NCI-H2196 (cell line): ENCODE results near the gene TINCR.
"Not testable (repeated sequence)": the region's sequence is repeated elsewhere in the genome, so short reads cannot be mapped to it uniquely, and the experiment has no call there.

ENCODE experiments used
- DNase-seq: peaks from one replicate; lab custom pipeline; 2025; ENCODE audit not compliant: unreplicated experiment; lab: John Stamatoyannopoulos, UW

The TINCR gene

GRCh38 chr19:5561559-5561958, 6.2 kb downstream of the TINCR start:
- no peak for DNase-seq

- DNase-seq = no peak
Measured at GRCh38 chr19:5560156-5560555, 7.6 kb downstream of the TINCR start.

DNA sequence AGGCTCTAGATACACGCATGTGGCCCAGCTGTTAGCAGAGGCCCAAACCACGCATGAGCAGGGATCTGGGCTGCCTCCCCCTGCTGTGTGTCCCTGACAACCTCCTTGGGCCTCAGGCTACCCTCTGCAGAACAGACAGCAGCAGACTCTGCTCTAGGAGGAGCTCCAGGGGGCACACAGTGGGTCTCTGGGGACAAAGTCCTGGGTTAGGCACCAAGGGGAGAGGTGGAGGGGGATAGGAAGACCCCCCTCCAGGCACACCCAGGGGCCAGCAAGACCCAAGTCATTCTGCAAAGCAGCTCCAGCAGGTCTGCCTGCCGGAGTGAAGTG, 8.0 kb downstream of the TINCR start:
- no peak for DNase-seq

GRCh38 chr19:5558101-5558621, 9.6 kb downstream of the TINCR start:
- DNase-seq = no peak

GRCh38 chr19:5557691-5558090, 10.1 kb downstream of the TINCR start:
- DNase-seq = no peak

DNA sequence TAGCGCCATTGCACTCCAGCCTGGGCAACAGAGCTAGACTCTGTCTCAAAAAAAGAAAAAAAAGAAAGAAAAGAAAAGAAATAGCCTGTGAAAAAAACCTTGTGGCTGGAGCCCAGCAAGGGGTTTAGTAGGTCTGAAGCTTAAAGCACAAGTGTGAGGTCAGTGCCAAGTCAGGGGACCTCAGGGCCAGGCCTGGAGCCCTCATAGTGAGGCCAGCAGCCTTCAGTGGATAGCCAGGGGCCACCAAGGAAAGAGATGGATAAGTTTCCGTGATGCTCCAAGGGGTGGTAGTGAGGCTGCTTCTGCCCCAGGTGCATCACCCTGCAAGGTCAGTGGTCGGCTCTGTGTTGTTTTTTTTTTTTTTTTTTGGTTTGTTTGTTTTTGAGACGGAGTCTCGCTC, 12.9 kb downstream of the TINCR start:
- DNase-seq = no peak

- DNase-seq = no peak
Measured at GRCh38 chr19:5553892-5554291, 13.9 kb downstream of the TINCR start.

GRCh38 chr19:5547881-5548280, 19.9 kb downstream of the TINCR start:
- peak; percentile 33 for DNase-seq

DNA sequence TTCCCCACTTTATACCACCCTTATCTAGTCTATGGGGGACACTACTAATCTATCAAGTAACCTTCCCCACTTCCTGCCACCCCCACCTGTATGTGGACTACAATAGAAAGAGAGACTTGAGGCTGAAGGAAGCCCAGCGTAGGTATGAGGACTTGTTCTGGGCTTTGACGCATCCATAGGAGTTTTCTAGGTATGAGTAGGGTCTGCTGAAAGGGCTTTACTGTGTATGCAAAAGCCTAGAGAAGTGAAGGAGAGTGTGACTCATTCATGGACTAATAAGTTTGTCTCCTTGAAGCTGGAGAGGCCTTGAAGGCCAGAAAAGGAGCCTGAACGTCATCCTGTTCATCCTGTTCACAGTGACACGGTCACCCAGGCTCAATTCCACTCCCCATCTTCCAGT, 21.8 kb downstream of the TINCR start:
- DNase-seq = no peak

DNA sequence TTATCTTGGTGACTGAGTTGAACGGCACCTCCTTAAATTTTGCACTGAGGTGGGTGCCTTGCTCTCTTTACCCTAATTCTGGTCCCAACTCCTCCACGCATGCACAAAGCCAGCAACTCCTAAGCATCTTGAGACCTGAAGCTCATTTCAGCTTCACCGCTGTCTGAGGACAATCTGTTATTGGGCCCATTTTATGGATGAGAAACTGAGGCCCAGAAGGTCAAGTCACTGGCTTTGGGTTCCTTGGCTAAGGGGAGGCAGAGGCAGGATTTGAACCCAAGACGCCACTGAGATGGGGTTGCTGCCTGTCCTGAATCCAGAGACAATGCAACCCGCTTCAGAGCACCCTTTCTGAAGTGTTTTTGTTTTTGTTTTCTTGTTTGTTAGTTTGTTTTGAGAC, 22.7 kb downstream of the TINCR start:
- no peak for DNase-seq

DNA sequence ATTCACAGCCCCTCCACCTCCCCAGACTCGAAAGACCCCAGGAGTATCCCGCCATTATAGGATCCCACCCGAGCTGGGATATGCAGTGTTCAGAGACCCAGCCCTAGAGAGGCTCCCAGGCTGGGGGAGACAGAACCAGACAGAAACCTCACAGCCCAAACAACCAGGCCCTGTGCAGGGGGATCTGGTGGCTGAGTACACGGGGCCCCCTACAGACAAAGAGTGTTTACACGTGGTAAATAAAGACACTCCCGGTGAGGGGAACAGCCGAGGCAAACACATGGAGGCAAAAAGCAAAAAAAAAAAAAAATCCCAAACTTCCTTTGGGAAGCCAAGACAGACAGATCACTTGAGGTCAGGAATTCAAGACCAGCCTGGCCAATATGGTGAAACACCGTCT, 25.1 kb downstream of the TINCR start:
- no peak for DNase-seq

DNA sequence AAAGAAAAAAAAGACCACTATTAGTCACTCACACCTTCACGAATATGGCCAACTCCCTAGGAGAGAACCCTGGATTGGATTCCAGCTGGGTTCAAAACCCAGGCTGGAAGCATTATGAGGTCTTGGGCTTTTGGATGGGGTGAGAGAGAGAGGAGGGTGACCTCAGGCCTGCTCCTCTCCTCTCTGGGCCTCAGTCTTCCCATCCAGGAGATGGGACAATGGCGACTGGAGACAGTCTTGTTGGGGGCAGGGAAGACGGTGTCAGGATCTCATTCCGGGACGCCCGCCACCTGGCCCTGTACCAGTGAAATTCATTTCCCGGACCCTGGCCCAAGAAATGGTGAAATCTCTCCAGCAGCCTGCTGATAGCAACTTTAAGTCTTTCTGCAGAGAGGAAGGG, 26.3 kb downstream of the TINCR start:
- no peak for DNase-seq

DNA sequence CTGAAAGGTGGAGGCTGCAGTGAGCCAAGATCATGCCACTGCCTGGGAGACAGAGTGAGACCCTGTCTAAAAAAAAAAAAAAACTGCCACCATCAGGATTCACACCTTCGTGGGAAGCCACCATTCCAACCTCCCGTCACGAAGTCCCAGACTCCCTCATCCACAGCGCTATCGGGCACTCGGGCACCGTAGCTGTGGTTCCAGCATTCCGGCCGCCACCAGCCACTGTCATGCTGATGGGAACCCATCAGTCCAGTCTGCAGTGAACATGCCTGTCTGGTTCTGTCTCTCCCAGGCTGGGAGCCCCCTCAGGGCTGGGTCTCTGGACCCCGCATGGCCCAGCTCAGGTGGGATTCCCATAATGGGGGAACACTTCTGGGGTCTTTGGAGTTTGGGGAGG, 27.5 kb downstream of the TINCR start:
- no peak for DNase-seq

DNA sequence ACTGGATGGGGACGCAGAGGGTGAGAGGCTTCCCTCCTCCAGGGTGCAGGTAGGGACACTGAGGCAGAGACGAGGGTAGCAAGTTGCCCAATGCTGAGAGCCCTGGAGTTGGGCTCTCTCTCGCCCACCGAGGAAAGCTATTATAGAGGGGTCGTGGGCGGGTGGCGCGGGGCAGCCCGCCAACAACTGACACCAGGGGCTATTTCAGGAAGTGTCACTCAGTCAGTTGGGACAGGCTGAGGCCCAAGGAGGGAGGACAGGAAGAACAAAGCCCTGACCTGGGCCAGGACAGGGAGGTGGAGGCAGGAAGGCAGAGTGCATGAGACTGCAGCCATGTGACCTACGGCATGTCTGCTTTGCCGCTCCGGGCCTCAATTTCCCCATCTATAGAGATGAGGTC, 29.9 kb downstream of the TINCR start:
- DNase-seq = no peak

GRCh38 chr19:5536982-5537579, 30.7 kb downstream of the TINCR start:
- not testable (repeated sequence) for DNase-seq

DNA sequence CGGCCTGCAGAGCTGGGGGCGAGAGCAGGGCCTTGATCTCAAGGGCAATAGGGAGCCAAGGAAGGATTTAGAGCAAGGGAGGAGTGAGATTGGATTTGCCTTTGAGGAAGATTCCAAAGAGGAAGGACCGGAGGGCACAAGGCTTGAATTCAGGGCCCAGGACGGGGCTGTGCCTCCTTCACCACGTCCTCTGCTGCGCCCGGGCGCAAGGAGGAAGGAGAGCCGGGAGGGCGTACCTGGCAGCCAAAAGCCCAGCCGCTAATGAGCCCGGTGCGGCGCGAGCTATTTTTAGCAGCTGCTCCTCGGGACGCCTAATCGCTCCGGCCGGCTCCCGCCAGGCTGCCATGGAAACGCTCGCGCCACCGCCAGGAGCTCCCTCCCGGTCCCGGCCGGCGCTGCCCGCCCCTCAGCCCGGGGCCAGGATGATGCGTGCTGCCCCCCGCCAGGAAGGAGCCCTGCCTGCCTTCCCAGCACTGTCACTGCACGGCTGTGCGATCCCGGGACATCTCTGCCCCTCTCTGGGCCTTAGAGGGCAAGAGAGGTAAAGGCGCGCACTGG, 31.3 kb downstream of the TINCR start:
- peak; percentile 64 for DNase-seq

GRCh38 chr19:5534787-5535586, 32.8 kb downstream of the TINCR start:
- no peak for DNase-seq

- no peak for DNase-seq
Measured at GRCh38 chr19:5533257-5533656, 34.5 kb downstream of the TINCR start.

GRCh38 chr19:5530701-5531100, 37.1 kb downstream of the TINCR start:
- DNase-seq = no peak

DNA sequence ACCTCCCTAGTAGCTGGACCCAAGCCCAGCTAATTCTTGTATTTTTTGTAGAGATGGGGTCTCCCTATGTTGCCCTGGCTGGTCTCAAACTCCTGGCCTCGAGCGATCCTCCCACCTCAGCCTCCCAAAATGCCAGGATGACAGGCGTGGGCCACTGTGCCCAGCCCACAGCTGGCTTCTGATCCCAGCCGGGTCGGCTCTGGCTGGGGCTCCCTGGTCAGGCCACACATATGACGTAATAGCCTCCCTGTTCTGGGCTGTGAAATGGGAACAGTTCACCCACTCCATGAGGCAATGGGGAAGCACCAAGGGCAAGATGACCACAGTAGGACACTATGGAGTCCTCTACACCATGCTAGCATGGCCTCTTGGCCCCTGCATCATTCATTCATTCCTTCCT, 41.1 kb downstream of the TINCR start:
- DNase-seq = no peak

- no peak for DNase-seq
Measured at GRCh38 chr19:5524081-5524480, 43.7 kb downstream of the TINCR start.

- no peak for DNase-seq
Measured at GRCh38 chr19:5522106-5522505, 45.6 kb downstream of the TINCR start.
